D341Med (cell line): ENCODE results near the gene CENPP.

Experiments
- DNase-seq: peaks from one replicate; pipeline ENCODE4 v3.0.0; 2012; ENCODE audit warnings: low spot score

CENPP gene

DNA sequence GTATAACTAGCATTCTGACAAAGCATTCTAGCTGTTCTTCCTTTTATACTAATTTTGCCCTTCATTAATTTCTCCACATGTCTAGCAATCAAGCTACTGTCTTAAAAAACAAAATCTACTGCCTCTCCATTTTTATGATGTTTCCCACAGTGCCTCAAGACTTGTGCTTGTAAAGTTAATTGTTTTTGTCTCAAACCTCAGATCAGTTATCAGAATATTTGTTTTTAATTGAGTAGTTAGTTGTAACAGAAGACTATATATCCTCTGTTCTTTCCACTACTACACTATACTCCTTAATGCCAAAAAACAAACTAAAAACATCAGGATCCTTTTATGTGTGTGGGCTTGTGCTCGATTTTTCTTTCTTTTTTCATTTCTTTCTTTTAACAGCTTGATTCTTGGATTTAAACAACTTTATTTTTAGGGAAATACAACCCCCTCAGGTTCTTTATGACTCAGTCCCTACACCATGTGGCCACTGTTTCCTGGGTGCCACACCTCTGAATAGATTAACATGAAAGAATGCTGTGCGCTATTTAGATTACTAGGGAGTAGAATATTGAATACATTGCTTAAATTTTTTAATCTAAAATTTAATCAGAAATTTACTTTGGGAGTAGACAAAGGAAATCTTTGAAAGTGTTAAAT lies 155.4 kb downstream of the CENPP start:
- no peak for DNase-seq

DNA sequence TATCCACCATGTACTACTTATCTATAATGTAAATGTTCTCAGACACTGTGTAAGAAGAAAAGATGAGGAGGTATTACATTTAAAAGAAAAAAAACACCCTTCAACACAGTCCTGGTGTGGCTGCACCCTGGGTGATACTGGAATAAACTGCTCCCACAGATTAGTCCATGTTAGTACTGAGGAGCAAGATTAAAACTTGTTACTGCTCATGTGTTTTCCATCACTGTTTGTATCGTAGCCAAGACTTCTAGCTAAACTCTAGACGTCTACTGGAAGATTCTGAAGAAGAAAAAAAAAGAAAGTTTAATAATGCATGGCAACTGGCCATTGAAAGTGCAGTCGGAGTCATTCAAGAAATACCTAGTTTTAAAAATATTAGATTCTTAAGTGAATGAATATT lies 156.6 kb downstream of the CENPP start, which contains the start of gene ASPN:
TSS of gene ASPN (minus strand) at position 178 of the 400 bp plus-strand sequence.
- no peak for DNase-seq

DNA sequence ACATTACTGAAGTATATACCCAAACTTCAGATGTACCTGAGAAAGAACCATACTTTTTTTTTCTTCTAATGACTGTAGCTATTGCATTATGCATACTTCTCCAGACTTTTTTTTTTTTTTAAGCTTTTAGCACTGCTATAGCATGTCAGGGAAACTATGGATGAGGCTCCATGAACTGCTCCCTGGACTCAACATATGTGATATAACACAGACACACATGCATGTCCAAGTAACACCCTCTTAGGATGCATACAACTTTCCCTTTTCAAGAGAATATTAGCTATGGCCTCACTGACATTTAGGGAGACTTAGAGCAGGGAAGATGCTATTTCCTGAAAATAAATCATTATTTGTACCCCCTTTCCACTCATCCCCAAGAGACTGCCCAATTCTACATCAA lies 157.1 kb downstream of the CENPP start:
- no peak for DNase-seq

DNA sequence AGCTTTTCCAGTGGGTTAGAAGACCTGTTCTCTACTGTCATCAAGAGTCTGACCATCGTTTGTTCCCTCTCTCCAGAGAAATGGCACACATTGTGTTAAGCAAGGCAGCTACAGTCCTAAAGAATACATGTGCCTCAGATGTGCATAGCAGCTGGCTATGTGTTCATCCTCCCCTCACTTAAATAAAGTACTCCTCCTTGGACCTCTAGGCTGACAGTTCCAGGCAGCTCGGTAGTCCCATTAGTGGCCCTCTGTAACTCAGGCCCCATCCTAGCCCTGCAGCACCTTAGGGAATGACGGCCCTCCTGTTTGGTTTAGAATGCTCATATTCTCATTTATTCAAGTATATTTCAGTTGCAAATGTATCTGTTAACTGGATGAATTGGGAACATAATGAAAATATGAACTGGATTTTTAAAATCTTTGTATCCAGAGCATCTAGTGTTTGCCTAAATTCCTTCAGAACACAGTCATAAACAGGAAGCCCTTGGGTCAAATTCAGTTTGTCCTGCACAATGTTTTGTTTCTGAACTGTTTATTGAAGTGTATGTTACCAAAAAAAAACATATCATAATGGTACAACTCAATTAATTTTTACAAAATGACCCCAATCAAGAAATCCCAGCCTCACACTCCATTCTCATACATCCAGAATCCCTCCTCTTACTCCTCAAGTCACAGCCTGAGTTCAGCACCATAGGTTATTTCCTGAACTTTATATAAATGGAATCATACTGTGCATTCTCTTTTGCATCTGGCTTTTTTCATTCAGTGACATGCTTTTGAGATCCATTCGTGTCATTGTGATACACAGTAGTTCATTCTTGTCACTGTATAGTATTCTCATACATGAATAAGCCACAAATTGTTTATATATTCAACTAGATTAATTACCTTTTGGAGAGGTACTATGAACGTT lies 158.1 kb downstream of the CENPP start:
- no peak for DNase-seq

DNA sequence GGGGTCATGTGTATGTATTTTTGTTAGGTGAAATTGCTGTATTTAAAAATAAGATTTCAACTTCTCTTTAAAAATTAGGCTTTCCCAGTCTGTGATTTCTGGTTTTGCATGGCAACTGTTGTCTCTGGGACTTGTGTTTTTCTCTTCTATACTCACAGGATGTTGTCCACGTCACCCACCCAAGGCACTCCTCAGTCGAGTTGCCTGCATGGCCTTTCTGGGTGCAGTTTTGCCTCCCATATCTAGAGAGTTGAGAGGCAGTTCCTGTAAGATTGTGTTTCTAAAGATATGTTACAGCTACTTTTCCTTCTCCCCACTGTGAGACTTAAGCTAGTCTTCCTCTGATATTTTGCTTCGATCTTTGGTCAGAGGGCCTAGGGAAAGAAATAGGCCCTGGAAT lies 158.8 kb downstream of the CENPP start:
- DNase-seq, result no peak

DNA sequence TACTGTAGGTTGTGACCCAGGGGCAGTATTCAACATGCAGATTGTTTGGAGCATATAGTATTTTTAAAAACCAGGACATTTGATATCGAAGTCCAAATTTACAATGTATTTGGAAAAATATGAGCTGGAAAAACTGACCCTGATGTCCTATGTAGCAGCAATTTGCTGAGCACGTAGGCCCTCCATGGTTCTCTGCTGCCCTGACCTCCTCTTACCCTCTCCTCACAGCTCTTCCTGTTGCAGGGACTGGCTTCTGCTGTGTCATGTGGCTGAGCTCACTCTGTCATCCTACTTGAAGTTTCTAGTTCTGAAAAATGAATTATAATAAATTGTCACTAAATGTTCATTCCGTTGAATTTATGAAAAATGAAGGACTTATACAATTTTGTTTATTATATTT lies 160.6 kb downstream of the CENPP start:
- DNase-seq, result no peak

DNA sequence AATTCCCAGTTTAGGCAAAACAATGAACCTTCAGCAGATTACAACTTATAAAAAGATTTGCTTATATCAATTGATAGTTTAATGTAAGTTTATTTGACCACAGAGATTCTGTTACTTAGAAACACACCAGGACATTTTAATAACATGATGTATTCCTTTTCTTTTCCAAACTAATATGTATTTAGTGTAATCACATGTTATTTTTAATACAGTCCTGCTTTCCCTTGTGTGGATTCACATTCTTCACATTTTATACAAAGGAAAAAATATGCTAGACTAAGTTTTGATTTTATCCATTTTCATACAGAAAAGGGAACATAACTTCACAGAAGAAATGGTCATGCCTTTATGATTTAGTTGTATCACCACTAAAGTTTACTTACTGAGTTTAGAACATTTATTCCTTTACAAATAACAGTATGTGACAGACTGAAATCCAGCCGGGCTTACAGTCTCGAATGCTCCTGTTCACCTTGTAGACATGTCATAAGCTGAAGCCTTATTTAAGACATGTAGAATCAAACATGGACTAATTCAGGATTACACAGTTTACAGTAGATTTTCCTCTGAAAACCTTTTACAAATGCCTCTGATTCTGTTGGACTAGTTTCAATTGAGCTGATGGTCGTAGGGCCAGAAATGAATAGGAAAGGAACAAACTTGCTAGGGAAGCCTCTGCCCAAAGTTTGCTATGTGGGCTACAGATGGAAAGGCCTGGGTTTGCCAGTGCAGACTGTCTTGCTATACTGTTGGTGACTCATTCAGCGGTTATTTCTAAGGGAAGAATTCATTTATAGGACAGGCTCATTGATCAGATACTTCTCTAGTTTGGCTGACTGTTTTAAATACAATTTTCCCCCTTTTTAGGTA lies 163.2 kb downstream of the CENPP start:
- no peak for DNase-seq

DNA sequence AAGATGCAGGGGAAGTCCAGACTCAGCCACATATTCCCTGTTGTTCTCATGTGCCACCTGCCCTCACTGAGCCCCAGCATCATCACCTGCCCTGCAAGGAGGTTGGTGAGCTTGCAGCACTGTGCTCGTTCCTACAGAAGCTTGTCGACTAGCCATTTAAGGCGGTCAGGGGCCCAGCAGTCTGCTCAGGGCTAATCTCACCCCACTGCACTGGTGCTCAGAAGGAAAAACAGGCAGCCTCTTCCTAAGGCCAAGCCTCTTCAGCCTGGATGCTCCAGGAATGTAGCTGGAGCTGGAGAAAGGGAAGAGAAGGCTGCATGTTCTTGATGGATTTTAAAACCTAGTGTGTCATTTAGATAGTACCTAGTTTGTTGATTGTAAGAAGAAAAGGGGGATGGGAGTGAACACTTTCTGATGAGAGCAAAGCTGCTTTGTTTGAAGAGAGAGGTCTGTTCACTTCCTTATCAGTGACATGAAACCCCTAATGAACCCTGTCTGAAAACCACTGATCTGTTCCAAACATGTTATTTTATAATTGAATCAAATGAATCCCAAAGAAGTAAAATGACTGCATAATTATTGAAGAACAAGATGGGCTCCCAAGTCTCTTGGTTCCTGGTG lies 167.1 kb downstream of the CENPP start:
- DNase-seq, result no peak

DNA sequence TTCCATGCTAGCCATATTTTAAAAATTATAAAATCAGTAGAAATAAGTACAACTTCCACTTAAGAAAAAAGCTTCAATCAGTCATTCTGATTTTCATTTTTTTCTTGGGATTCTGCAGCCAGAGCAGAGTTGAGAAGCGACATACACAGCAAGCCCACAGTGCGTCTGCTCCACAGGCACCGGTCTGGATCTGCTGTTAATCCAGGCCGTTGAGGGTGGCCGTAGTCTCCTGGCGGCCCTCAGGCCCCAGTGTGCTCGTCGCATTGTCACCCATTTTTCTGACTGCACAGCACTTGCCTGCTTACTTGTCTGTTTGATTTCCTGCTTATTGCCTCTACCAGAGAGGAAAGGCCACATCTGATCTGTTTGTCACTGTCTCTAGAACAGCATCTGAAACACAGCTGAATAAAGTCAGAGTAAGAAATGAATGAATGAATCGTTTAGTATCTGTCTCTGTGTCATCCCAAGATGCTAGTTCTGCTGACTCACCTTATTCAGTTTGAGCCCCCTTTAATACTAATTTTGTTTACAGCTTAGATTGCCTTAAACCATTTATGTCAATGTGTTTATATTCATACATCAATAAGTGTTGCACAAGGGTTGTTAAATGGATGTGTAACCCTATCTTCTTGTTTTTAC lies 168.1 kb downstream of the CENPP start:
- DNase-seq, result no peak

DNA sequence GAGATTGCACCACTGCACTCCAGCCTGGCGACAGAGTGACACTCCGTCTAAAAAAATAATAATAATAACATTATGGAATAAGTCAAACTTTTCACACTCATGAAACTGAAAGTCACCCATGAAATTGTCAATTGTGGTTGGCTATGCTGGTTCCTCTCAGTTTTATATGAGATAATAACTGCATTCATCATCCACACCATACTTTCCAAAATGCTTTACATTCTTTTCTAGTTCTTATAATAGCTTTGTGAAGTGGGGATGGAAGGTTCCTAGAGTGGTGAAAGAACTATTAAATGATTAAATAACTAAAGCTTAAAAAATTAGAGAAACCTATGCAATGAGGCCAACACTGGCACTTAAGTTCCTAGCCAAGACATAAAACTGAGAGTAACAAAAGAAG lies 169.1 kb downstream of the CENPP start:
- DNase-seq, result no peak

DNA sequence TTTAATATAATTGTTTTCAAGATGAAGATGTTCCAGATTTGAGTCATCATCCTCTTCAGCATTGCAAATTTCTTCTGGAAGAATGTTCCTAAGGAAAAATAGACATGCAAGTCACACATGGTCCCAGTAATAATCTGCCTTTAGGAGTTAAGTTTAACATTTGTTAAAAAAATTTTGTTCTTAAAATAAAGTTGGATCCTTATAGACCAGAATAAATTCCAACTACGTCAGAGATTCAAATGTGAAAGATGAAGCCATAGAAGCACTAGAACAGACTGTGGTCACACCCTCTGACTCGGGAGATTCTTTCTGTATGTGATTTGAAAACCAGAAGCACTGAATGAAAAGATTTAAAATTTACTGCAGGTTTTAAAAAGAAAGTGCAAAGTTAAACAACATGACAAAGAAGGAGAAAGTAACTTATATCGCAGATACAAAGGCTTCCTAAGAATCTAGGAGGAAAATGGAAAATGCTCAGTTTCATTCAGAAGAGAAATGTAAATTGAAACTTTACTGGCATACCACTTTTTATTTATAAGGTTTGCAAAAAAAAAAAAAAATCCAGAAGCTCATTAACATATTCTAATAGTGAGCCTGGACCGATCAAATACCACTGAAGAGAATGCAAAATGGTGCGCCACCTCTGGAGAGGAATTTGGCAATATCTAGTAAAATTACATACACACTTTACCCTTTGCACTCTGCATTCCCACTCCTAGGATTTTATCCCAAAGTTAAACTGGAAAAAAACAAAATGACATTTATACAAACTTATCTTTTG lies 170.8 kb downstream of the CENPP start:
- no peak for DNase-seq

DNA sequence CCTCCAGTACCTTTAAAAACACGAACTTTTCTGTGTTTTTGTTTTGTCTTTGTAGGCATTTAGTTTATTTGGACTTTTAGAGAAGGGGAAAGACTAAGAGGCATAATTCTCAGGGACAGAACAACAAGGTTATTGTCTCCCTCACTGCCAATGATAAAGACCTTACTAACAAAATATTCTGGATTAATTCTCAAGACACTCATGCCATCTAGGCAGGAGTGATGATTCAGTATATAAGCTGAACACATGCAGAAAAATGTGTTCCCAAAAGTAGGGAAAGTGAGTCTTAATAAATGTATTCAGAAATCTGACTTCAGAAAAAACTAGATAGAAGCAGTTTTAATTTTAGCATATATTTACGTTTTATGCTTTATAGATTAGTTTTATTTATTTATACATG lies 173.9 kb downstream of the CENPP start:
- DNase-seq, result no peak

DNA sequence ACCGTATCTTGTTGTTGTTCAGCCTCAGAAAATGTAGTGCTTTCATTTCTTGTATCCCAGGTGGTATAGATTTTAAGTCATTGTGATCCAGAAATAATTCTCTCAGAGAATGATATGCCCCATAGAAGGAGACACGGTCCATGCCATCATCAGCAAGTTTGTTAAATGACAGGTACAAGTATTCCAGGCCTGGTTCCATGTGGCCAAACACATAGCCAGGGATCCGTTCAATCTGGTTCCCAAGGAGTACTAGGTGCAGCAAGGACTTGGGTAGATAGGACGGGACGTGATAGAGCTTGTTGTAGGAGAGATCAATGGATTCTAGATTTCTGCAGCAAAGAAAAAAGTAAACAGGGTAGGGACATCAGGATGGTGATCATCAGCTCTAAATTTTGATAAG lies 175.0 kb downstream of the CENPP start:
- no peak for DNase-seq

DNA sequence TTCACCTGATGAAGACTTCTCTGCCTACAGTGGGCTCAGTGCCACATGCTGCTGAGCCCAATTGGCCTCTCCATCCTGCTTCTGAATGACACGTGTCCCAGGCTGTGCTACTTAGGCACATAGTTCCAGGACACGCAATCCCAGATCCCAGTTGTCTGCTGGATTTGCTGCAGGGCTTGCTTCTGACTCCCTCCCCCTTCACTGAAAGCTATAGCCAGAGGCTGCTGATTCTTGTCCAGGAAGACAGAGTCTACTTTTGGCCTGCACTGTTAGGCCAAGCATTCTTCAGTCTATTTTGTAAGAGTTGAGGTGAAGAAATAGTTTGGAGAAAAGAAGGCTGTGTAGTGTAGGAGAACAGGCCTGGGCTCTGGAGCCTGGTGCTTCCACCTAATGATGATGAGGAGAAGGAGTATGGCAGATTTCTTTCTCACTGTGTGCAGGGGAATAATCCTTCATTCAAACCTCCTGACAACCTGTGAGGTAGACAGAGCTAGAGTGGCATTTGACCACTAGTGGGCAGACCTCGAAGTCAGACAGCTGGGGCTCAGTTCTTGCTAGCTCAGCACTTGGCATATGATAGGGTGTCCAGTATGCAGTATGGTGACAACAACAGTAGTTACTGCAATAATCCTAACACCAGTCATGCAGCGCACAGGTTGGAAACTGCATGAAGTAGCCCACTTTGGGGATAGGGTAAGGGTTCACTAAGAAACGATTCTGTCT lies 176.1 kb downstream of the CENPP start:
- DNase-seq, result peak; percentile 52

DNA sequence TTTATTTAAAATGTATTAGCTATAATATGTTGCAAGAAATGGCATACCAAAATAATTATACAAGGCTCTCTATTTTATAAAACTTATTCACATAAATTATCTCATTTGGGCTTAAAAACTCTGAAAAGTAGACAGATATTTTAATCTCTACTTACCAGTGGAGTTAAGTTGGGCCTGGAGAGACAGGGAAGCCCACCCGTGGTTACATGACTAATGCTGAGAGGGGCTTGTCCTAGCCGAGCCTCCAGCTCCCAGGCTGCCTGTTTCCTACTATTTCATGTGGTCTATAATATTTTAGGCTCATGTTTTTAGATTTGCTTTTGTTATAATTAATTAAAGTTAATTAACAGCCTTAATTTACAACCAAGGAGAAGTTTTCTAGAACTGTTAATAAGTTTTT lies 177.4 kb downstream of the CENPP start:
- no peak for DNase-seq

DNA sequence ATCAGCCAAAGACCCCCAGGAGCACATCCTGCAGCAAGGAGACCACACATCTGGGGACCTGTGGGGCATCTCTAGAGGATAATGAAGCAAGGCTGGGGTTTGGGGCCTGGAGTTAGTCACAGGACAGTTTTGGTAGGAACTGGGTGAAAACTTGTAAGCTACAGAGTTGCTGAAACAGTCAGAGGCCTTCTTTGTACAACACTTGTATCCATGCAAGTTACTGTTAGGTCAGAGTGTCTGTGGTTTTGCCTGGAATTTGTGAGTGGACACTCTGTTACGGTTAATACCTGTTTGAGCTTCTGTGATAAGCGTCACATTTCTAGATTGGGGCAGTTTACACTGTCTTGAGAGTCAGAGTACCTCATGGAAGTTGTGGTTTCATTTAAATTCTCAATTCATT lies 179.1 kb downstream of the CENPP start:
- no peak for DNase-seq

DNA sequence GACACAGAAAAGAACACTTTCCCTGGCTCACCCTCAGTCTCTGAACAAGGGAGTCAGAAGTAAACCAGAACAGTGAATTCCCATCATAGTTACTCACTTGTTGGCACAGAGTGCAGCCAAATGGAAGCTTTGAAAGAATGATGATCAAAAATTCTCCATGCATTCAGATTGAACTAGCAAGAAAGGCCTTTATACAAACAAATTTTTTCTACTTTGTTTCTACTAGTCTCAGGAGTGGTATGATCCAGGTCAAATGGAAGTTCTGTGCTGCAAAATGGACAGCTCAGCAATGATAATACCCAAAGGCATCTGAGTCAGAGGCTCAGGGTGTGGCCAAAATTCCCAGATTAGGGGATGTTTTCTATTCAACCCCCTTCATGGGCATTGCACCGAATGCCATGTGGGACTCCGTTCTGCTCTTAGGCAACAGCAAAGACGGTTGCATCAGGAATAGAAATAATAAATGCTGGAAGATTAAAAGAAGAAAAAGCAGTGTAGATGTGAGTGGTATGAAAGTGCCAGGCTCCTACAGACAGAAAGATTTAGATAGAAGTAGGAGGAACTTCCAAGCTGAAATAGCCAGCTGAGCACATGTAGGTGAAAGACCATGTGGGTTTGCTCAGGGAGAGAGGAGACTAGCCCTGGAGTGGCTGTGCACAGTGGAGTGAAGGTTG lies 180.6 kb downstream of the CENPP start:
- DNase-seq, result no peak

DNA sequence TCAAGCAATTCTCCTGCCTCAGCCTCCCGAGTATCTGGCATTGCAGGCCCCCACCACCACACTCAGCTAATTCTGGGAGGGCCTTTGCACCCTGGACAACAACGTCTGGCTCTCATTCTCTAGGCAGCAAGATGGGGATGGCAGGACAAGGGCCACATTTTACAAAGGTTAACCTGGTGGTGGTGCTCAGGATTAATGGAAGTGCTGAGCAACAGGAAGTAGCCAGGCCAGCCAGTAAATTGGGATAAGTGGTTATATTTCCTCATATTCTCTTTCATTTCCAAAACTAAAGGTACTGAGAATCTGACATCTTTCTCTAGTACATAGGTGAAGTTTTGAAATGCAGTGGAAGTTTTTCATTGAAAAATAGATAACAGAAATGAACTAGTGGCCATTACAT lies 181.3 kb downstream of the CENPP start:
- DNase-seq, result no peak

DNA sequence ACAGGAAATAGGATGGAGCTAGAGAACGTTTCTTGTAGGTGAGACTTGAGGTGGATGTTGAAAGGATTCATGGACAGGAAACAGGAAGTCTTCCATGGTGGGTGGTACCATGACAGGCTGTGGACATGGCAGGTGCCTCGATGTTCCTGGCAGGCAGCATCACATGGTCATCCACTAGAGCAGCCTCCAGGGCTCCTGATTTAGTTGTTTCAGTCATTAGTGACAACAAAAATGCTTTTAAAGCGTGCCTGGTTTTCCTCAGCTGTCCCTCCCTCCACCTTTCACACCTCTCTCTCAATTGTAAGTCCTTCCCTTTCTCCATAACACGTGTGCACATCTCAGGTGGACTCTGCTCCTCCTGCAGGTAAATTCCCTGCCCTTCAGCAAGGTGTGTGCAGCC lies 181.7 kb downstream of the CENPP start:
- no peak for DNase-seq
